ENCODE measurements around the gene FAM83E.

GRCh38 chr19:48607359-48607755 is 7.5 kb downstream of the FAM83E start:
- TF ChIP-seq POLR2A (IDR thresholded peaks at IDR 0.05) = no peak
- TF ChIP-seq CTCF (IDR thresholded peaks at IDR 0.05 in 4 of 5, conservative IDR thresholded peaks at IDR 0.05 in 1 of 5) = no peak
